Mesodermal cell (in vitro differentiated cells): ENCODE measurements around the gene NAPEPLD.
A peak's percentile ranks its signal among the peaks of the same experiment; 100 is the strongest.
"Not testable (repeated sequence)": the region's sequence is repeated elsewhere in the genome, so short reads cannot be mapped to it uniquely, and the experiment has no call there.

ENCODE experiments used
- H3K27ac ChIP-seq: 2 replicates; pipeline ENCODE4 v1.7.0; 2013; ENCODE audit warnings: mild to moderate bottlenecking, low read depth, low read length, moderate library complexity; ENCODE audit not compliant: severe bottlenecking
- H3K36me3 ChIP-seq: 2 replicates; pipeline ENCODE4 v1.7.1; 2013; ENCODE audit warnings: mild to moderate bottlenecking, low read length, moderate library complexity; ENCODE audit not compliant: control insufficient read depth, insufficient read depth
- H3K4me1 ChIP-seq: one replicate; pipeline ENCODE4 v1.7.1; 2013; ENCODE audit warnings: mild to moderate bottlenecking, low read length; ENCODE audit not compliant: insufficient read depth, control insufficient read depth, poor library complexity, severe bottlenecking
- H3K4me3 ChIP-seq: 2 replicates; pipeline ENCODE4 v1.7.0; 2013; ENCODE audit warnings: low read length, control low read depth, mild to moderate bottlenecking; ENCODE audit not compliant: insufficient read depth, poor library complexity, severe bottlenecking; ENCODE audit errors: extremely low read depth
- H3K9me3 ChIP-seq: 2 replicates; pipeline ENCODE4 v1.7.1; 2013; ENCODE audit warnings: mild to moderate bottlenecking, low read length, moderate library complexity; ENCODE audit not compliant: control insufficient read depth
- WGBS, 2 experiments: methylation state at CpG; one replicate each; pipeline ENCODE4 v1.1.5; 2013; ENCODE audit warnings: missing lambda C conversion rate in 2 of 2; ENCODE audit not compliant: insufficient coverage in 2 of 2; 5-methylcytosine and 5-hydroxymethylcytosine counted together

NAPEPLD gene

DNA sequence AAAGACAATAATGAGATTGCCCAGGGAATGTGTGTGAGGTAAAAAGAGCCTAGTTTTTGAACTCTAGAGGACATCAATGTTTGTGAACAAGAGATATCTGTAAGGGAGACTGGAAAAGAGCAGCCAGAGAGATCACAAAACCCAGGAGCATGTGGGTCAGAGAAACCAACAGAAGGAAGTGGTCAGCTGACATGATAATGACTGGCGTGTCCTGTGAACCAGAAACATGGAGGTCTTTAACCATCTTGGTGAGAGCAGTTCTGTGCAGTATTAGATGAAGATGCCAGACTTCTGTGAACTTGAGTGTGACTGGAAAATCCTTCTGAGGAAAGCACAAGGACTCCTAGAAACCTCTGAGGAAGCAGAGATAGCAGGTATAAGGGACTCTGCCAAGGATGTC, 10.2 kb upstream of the NAPEPLD start:
- not testable (repeated sequence) for H3K4me1 ChIP-seq, H3K9me3 ChIP-seq, H3K4me3 ChIP-seq, H3K36me3 ChIP-seq, H3K27ac ChIP-seq
- WGBS, 2 experiments: 89 to 100% methylated on average over 1 of the region's 1 CpG

DNA sequence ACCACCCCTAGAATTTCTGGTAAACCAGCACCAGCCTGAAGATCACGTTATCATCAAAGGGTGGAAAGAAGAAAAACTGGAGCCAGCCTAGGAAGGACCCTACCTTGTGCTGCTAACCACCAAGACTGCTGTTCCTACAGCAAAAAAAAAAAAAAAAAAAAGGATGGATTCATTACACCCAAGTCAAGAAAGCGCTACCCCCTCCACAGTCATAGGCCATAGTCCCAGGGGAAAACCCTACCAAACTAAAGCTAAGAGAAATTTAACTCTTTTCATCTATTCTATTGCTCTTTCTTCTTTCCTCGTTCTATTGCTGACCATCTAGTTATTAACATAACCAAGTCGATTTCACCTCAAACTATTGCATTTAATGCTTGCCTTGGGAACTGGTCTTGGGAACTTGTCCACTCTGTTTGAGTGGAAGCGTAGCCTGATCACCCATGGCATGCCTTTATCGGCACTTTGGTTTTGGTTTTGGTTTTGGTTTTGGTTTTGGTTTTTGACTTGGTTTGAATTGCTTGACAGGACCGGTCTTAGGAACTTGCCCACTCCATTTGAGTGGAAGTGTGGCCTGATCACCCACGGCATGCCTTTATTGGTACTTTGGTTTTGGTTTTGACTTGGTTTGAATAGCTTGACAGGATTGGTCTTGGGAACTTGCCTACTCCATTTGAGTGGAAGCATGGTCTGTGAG, 6.6 kb upstream of the NAPEPLD start:
- not testable (repeated sequence) for H3K36me3 ChIP-seq, H3K4me1 ChIP-seq, H3K27ac ChIP-seq, H3K9me3 ChIP-seq, H3K4me3 ChIP-seq
- 82 to 95% methylated on average over 3 of the region's 8 CpGs for WGBS, 2 experiments

- Histone ChIP-seq H3K36me3 (no peaks in the 10 kb centered on the region), H3K27ac (no peak overlapping the region), H3K4me1 (no peaks in the 10 kb centered on the region), H3K4me3 (no peak overlapping the region), H3K9me3 (no peaks in the 10 kb centered on the region)
- 100% methylated on average over 2 of the region's 6 CpGs; no CpG with 5 or more reads in 1 of the 2 experiments for WGBS, 2 experiments
These were observed 5.1 kb upstream of the NAPEPLD start for GRCh38 chr7:103154042-103154441.

GRCh38 chr7:103152744-103153617, 4.1 kb upstream of the NAPEPLD start:
- not testable (repeated sequence) for H3K4me3 ChIP-seq, H3K4me1 ChIP-seq, H3K27ac ChIP-seq, H3K9me3 ChIP-seq, H3K36me3 ChIP-seq
- WGBS, 2 experiments: 93 to 97% methylated on average over 13 to 18 of the region's 23 CpGs

DNA sequence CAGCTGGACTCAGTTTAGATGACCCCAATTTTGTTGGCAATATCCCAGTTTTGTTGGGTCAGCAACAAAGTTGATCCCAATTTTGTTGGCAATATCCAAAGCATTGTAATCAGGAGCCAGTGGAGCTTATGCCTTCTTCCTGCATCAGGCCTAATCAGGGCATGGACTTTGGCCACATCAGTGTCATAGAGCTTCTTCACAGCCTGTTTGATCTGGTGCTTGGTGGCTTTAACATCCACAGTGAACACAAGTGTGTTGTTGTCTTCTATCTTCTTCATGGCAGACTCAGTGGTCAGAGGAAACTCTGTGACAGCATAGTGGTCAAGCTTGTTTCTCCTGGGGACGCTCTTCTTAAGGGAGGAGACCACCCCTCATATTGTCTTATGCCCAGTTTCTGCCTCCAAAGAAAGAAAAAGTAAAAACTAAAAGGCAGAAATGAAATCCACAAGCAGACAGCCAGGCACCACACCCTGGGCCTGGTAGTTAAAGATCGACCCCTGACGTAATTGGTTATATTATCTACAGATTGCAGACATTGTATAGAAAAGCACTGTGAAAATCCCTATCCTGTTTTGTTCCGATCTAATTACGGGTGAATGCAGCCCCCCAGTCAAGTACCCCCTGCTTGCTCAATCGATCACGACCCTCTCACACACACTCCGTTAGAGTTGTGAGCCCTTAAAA, 3.2 kb upstream of the NAPEPLD start:
- not testable (repeated sequence) for H3K4me1 ChIP-seq, H3K27ac ChIP-seq, H3K4me3 ChIP-seq, H3K9me3 ChIP-seq, H3K36me3 ChIP-seq
- 93 to 100% methylated on average over 6 to 7 of the region's 8 CpGs for WGBS, 2 experiments

DNA sequence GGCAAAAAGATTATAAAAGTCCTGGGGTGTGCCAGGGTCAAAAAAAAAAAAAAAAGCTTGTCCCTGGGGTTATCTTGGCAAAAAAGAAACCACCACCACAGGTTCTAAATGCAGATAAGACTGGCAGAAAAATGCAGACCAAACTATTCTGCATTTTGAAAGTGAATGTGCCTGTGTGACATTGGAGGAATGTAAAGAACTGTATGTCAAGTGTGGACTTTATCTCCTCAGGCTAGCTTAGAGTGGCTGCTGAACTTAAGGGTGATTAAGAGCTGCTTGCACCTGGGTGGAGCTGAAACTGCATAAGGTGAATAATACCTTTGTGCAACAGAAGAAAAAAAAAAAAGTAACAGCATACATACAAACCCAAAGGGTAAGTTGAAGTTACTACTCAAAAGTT, 1.3 kb upstream of the NAPEPLD start:
- no peaks in the 10 kb centered on the region for H3K9me3 ChIP-seq
- no peaks in the 10 kb centered on the region for H3K36me3 ChIP-seq
- H3K27ac ChIP-seq: no peak overlapping the region
- no peaks in the 10 kb centered on the region for H3K4me1 ChIP-seq
- no peak overlapping the region for H3K4me3 ChIP-seq

- Histone ChIP-seq H3K4me1 (no peaks in the 10 kb centered on the region), H3K27ac (peak overlapping the region; percentile 93), H3K4me3 (peak overlapping the region; percentile 50), H3K36me3 (no peaks in the 10 kb centered on the region), H3K9me3 (no peaks in the 10 kb centered on the region)
- 93 to 94% methylated on average over 10 to 11 of the region's 11 CpGs for WGBS, 2 experiments
These were observed 895 bp upstream of the NAPEPLD start for GRCh38 chr7:103149808-103150180.

- 2 to 9% methylated on average over 6 to 7 of the region's 13 CpGs for WGBS, 2 experiments
- Histone ChIP-seq H3K9me3 (no peaks in the 10 kb centered on the region), H3K36me3 (no peaks in the 10 kb centered on the region), H3K4me3 (peak overlapping the region; percentile 50), H3K4me1 (no peaks in the 10 kb centered on the region), H3K27ac (peak overlapping the region; percentile 93)
These were observed 537 bp downstream of the NAPEPLD start for GRCh38 chr7:103148131-103148993.

DNA sequence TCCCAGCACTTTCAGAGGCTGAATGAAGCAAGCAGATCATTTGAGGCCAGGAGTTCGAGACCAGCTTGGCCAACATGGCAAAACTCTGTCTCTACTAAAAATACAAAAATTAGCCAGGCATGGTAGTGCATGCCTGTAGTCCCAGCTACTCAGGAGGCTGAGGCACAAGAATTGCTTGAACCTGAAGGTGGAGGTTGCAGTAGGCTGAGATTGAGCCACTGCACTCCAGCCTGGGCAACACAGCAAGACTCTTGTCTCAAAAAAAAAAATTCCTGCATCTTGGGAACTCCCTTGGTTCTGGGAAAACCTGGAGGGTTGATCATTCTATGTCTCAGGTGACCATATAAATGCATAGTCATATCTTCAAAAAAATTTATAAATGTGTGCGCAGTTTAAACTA, 4.1 kb downstream of the NAPEPLD start:
- H3K27ac ChIP-seq, H3K4me1 ChIP-seq, H3K36me3 ChIP-seq, H3K4me3 ChIP-seq, H3K9me3 ChIP-seq: not testable (repeated sequence)
- 90 to 100% methylated on average over 1 to 2 of the region's 2 CpGs for WGBS, 2 experiments

DNA sequence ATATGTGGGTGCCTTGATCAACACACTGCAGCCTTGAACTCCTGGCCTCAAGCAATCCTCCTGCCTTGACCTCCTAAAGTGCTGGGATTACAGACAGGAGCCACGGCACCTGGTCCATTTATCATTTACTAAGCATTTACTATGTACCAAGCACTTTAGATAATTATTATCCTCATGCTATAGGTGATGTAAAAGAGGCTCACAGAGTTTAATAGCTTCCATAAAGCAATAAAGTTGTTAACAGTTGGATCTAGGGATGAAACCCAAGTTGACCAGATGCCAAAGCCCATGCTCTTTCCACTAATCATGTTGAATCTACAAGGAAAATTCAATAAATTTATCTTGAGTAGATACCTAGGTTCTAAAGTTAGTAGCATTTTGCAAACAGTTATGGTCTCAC, 5.0 kb downstream of the NAPEPLD start:
- no peaks in the 10 kb centered on the region for H3K4me1 ChIP-seq
- H3K4me3 ChIP-seq: no peak overlapping the region
- no peaks in the 10 kb centered on the region for H3K36me3 ChIP-seq
- H3K9me3 ChIP-seq: no peaks in the 10 kb centered on the region
- WGBS, 2 experiments: no CpG with 5 or more reads among the region's 1 CpG
- no peak overlapping the region for H3K27ac ChIP-seq
